Neural cell (in vitro differentiated cells): ENCODE results near the gene BTBD16. TPM values are rescaled to one million over a fixed set of nuclear protein-coding genes. Genes with fewer than 3 reads are reported as not detected.

Experiments
- H2AFZ ChIP-seq: fragments of 200-600, 300-800 bp; sonication (generic), shearing (Covaris generic); 2 replicates; pipeline ENCODE4 v1.6.0; 2014; ENCODE audit warnings: low read depth, mild to moderate bottlenecking, antibody characterized with exemption, low read length, moderate library complexity
- H3F3A ChIP-seq: fragments of 200-600 bp; shearing (Covaris generic); 2 replicates; pipeline ENCODE4 v1.6.1; 2016; ENCODE audit warnings: mild to moderate bottlenecking, moderate library complexity, mixed read lengths, antibody characterized with exemption, low read length; ENCODE audit not compliant: insufficient read depth, poor library complexity, severe bottlenecking
- H3K27ac ChIP-seq: fragments of 200-600, 300-800 bp; sonication (generic), shearing (Covaris generic); 2 replicates; pipeline ENCODE4 v1.5.1; 2014; ENCODE audit warnings: mild to moderate bottlenecking, low read length, moderate library complexity
- H3K27me3 ChIP-seq: fragments of 300-800, 200-600 bp; sonication (generic), shearing (Covaris generic); 2 replicates; pipeline ENCODE4 v1.6.0; 2014; ENCODE audit warnings: mild to moderate bottlenecking, low read depth, low read length, moderate library complexity; ENCODE audit not compliant: insufficient read depth
- H3K36me3 ChIP-seq: fragments of 300-800, 200-600 bp; sonication (generic), shearing (Covaris generic); 2 replicates; pipeline ENCODE4 v1.5.1; 2014; ENCODE audit warnings: mild to moderate bottlenecking, antibody characterized with exemption, low read length, moderate library complexity; ENCODE audit not compliant: insufficient read depth
- H3K4me2 ChIP-seq: fragments of 300-800, 200-600 bp; sonication (generic), shearing (Covaris generic); 2 replicates; pipeline ENCODE4 v1.6.0; 2014; ENCODE audit warnings: mild to moderate bottlenecking, low read length
- H3K4me3 ChIP-seq: fragments of 300-800, 200-600 bp; sonication (generic), shearing (Covaris generic); 2 replicates; pipeline ENCODE4 v1.5.1; 2014; ENCODE audit warnings: mild to moderate bottlenecking, low read length, moderate library complexity
- H3K79me2 ChIP-seq: fragments of 200-600 bp; shearing (Covaris generic); replicated peaks from 2 replicates; pipeline ENCODE4 v1.6.0; 2014; ENCODE audit warnings: mild to moderate bottlenecking, low read length, moderate library complexity; ENCODE audit not compliant: insufficient read depth
- H3K9ac ChIP-seq: fragments of 300-800, 200-600 bp; sonication (generic), shearing (Covaris generic); 2 replicates; pipeline ENCODE4 v1.6.1; 2016; ENCODE audit warnings: mild to moderate bottlenecking, low read length, mixed read lengths
- H3K9me2 ChIP-seq: fragments of 200-600 bp; shearing (Covaris generic); 2 replicates; pipeline ENCODE4 v1.6.1; 2016; ENCODE audit warnings: mild to moderate bottlenecking, low read length, mixed read lengths; ENCODE audit not compliant: insufficient read depth
- H3K9me3 ChIP-seq: fragments of 200-600, 300-800 bp; sonication (generic), shearing (Covaris generic); 2 replicates; pipeline ENCODE4 v1.6.1; 2016; ENCODE audit warnings: mild to moderate bottlenecking, mixed run types, low read length, moderate library complexity, mixed read lengths
- H4K20me1 ChIP-seq: fragments of 200-600 bp; shearing (Covaris generic); 2 replicates; pipeline ENCODE4 v1.6.1; 2016; ENCODE audit warnings: mild to moderate bottlenecking, mixed run types; ENCODE audit not compliant: insufficient read depth
- EP300 ChIP-seq: fragments of 450-650 bp; conservative IDR thresholded peaks from 2 replicates; pipeline ENCODE4 v1.6.1; 2014; ENCODE audit warnings: antibody characterized with exemption, mild to moderate bottlenecking, moderate library complexity; ENCODE audit not compliant: poor library complexity, severe bottlenecking
- EZH2 ChIP-seq: fragments of 200-600, 300-800 bp; shearing (Covaris generic), sonication (generic); IDR thresholded peaks from 2 replicates; pipeline ENCODE4 v1.6.1; 2014; ENCODE audit warnings: antibody characterized with exemption, low read length, borderline replicate concordance, mild to moderate bottlenecking; ENCODE audit not compliant: insufficient read depth, poor library complexity, severe bottlenecking
- MXI1 ChIP-seq: fragments of 450-650 bp; conservative IDR thresholded peaks from 2 replicates; pipeline ENCODE4 v1.6.1; 2014; ENCODE audit warnings: antibody characterized with exemption, mild to moderate bottlenecking; ENCODE audit not compliant: poor library complexity, severe bottlenecking
- POLR2AphosphoS5 ChIP-seq: IDR thresholded peaks from 2 replicates; pipeline ENCODE4 v1.6.1; 2012
- RAD21 ChIP-seq: fragments of 450-650 bp; conservative IDR thresholded peaks from 2 replicates; pipeline ENCODE4 v1.6.1; 2014; ENCODE audit warnings: antibody characterized with exemption, mild to moderate bottlenecking, moderate library complexity
- REST ChIP-seq: IDR thresholded peaks from 2 replicates; pipeline ENCODE4 v1.6.1; 2012; ENCODE audit warnings: borderline replicate concordance
- SMC3 ChIP-seq: fragments of 450-650 bp; conservative IDR thresholded peaks from 2 replicates; pipeline ENCODE4 v1.6.1; 2014; ENCODE audit warnings: antibody characterized with exemption, mild to moderate bottlenecking, moderate library complexity; ENCODE audit not compliant: poor library complexity
- TAF1 ChIP-seq: IDR thresholded peaks from 2 replicates; pipeline ENCODE4 v1.6.1; 2012; ENCODE audit warnings: low read depth
- polyA plus RNA-seq: library from polyadenylated mRNA; depleted of rRNA; stranded (reverse); fragments of >200 nt; gene quantifications from 2 replicates; pipeline ENCODE4 v1.2.3, GENCODE V29; 2014
- TF ChIP-seq, protein P1 (sequence below): fragments of 450-650 bp; IDR thresholded peaks from 2 replicates; pipeline ENCODE4 v1.5.1; 2014; ENCODE audit warnings: antibody characterized with exemption, mild to moderate bottlenecking, moderate library complexity; ENCODE audit not compliant: poor library complexity, severe bottlenecking

The BTBD16 gene
- polyA plus RNA-seq, 1 donor from 2014 or later: not detected

DNA sequence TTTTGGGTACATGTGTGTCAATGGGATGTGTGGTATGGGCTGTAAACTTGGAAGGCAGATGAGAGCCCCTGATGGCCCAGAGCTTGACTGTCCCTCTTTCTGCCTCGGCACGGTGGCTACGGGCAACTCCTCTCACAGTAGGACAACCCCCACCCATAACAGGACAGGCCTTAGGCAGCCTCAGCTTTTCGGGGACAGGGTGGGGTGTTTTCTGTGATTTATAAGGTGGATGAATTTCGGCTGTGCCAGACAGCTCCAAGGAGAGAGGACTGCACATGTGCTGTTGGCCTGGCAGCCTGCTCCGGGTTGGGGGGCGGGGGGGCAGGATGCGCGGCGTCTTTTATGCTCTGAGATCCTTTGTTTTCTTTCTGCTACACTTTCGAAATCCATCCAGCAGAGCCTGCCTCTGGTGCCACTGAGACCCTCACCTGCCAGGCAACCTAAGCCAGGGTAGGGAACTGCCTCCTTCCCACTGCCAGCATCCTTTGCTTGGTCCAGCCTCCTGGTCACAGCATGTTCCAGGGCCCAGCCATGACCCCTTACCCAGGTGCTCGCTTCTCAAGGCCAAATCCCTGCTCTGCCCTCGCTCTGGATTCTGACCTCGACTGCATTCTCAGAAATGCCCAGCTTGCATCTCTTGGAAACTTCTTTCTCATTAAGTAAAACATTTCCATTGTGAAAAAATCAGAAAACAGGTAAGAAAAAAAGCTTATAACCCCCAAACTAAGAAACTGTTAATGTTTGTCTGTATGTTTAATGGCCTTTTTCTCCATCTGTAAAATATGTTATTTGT, 15.4 kb upstream of the BTBD16 start:
- H3K79me2 ChIP-seq: no peaks in the 10 kb centered on the region
- H4K20me1 ChIP-seq: no peaks in the 10 kb centered on the region
- no peaks in the 10 kb centered on the region for H3K27me3 ChIP-seq
- H3F3A ChIP-seq: no peaks in the 10 kb centered on the region
- no peaks in the 10 kb centered on the region for H3K9me2 ChIP-seq
- no peak overlapping the region for H3K4me3 ChIP-seq
- H3K9me3 ChIP-seq: no peaks in the 10 kb centered on the region
- TF ChIP-seq POLR2AphosphoS5 (no peak), EZH2 (no peak), MXI1 (no peak), EP300 (no peak), TAF1 (no peak), RAD21 (no peak), REST (no peak), SMC3 (no peak)
- TF ChIP-seq, protein P1, sequence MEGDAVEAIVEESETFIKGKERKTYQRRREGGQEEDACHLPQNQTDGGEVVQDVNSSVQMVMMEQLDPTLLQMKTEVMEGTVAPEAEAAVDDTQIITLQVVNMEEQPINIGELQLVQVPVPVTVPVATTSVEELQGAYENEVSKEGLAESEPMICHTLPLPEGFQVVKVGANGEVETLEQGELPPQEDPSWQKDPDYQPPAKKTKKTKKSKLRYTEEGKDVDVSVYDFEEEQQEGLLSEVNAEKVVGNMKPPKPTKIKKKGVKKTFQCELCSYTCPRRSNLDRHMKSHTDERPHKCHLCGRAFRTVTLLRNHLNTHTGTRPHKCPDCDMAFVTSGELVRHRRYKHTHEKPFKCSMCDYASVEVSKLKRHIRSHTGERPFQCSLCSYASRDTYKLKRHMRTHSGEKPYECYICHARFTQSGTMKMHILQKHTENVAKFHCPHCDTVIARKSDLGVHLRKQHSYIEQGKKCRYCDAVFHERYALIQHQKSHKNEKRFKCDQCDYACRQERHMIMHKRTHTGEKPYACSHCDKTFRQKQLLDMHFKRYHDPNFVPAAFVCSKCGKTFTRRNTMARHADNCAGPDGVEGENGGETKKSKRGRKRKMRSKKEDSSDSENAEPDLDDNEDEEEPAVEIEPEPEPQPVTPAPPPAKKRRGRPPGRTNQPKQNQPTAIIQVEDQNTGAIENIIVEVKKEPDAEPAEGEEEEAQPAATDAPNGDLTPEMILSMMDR: no peak
- no peak overlapping the region for H3K27ac ChIP-seq
- no peaks in the 10 kb centered on the region for H3K36me3 ChIP-seq
- H3K4me2 ChIP-seq: no peak overlapping the region
- no peak overlapping the region for H2AFZ ChIP-seq
- no peak overlapping the region for H3K9ac ChIP-seq

GRCh38 chr10:122257041-122257440, 14.1 kb upstream of the BTBD16 start:
- Histone ChIP-seq H3K27me3 (no peaks in the 10 kb centered on the region), H3K9ac (no peak overlapping the region), H3K36me3 (no peaks in the 10 kb centered on the region), H3K9me2 (no peaks in the 10 kb centered on the region), H4K20me1 (no peaks in the 10 kb centered on the region), H3K27ac (no peak overlapping the region), H2AFZ (no peak overlapping the region), H3K9me3 (peaks cover 7% of the 10 kb centered on the region), H3K4me2 (no peak overlapping the region), H3F3A (no peaks in the 10 kb centered on the region), H3K79me2 (no peaks in the 10 kb centered on the region), H3K4me3 (no peak overlapping the region)
- TF ChIP-seq REST: no peak
